Measurements from ENCODE around the gene PTPRH.

- TF ChIP-seq CTCF (IDR thresholded peaks at IDR 0.05) (no peak), POLR2A (IDR thresholded peaks at IDR 0.05) (no peak)
Observed at GRCh38 chr19:55208880-55209692, at the start of gene PTPRH.

Measured in right lobe of liver (tissue), 4 donors.